ENCODE results near the gene QRICH1.
A peak's percentile ranks its signal among the peaks of the same experiment; 100 is the strongest.

QRICH1 gene

GRCh38 chr3:48989796-48990635 lies 103.9 kb downstream of the QRICH1 start, which contains the start of gene P4HTM:
TSS of gene P4HTM (plus strand) at chr3:48990241. CDS start at chr3:48990257, 16 bp downstream.
- Histone ChIP-seq H3K36me3 (ENCODE audit: control insufficient read depth, insufficient read depth, low read length) (peaks cover 7% of the 10 kb centered on the region), H3K4me3 (replicated peaks; ENCODE audit: low read depth, low read length) (peak within 1 kb of the TSS; percentile 80), H3K27me3 (replicated peaks; ENCODE audit: control insufficient read depth, insufficient read depth, low read length) (no peaks in the 10 kb centered on the region)
- peak; percentile 83 for DNase-seq (ENCODE audit: extremely low read depth, insufficient read length)
- peak; percentile 47 for TF ChIP-seq CTCF (IDR thresholded peaks at IDR 0.05; ENCODE audit: insufficient read depth, low read length, poor library complexity, severe bottlenecking)

GRCh38 chr3:48989126-48989795 lies 104.6 kb downstream of the QRICH1 start:
- TF ChIP-seq CTCF (IDR thresholded peaks at IDR 0.05; ENCODE audit: insufficient read depth, low read length, poor library complexity, severe bottlenecking): no peak
- no peaks in the 10 kb centered on the region for H3K27me3 ChIP-seq (replicated peaks; ENCODE audit: control insufficient read depth, insufficient read depth, low read length)
- H3K4me3 ChIP-seq (replicated peaks; ENCODE audit: low read depth, low read length): peak overlapping the region; percentile 80
- DNase-seq (ENCODE audit: extremely low read depth, insufficient read length): no peak
- peaks cover 9% of the 10 kb centered on the region for H3K36me3 ChIP-seq (ENCODE audit: control insufficient read depth, insufficient read depth, low read length)

GRCh38 chr3:48985831-48986376 lies 108.0 kb downstream of the QRICH1 start:
- no peak for TF ChIP-seq CTCF (IDR thresholded peaks at IDR 0.05; ENCODE audit: insufficient read depth, low read length, poor library complexity, severe bottlenecking)
- Histone ChIP-seq H3K4me3 (replicated peaks; ENCODE audit: low read depth, low read length) (no peak overlapping the region), H3K27me3 (replicated peaks; ENCODE audit: control insufficient read depth, insufficient read depth, low read length) (no peaks in the 10 kb centered on the region), H3K36me3 (ENCODE audit: control insufficient read depth, insufficient read depth, low read length) (peaks cover 16% of the 10 kb centered on the region)
- DNase-seq (ENCODE audit: extremely low read depth, insufficient read length): no peak

GRCh38 chr3:48984663-48985062 lies 109.2 kb downstream of the QRICH1 start:
- H3K4me3 ChIP-seq (replicated peaks; ENCODE audit: low read depth, low read length): no peak overlapping the region

GRCh38 chr3:48983096-48983495 lies 110.8 kb downstream of the QRICH1 start:
- peaks cover 30% of the 10 kb centered on the region for H3K36me3 ChIP-seq (ENCODE audit: control insufficient read depth, insufficient read depth, low read length)
- TF ChIP-seq CTCF (IDR thresholded peaks at IDR 0.05; ENCODE audit: insufficient read depth, low read length, poor library complexity, severe bottlenecking): no peak
- DNase-seq (ENCODE audit: extremely low read depth, insufficient read length): no peak
- H3K27me3 ChIP-seq (replicated peaks; ENCODE audit: control insufficient read depth, insufficient read depth, low read length): no peaks in the 10 kb centered on the region
- no peak overlapping the region for H3K4me3 ChIP-seq (replicated peaks; ENCODE audit: low read depth, low read length)

More at GRCh38 chr3:48984663-48985062, 109.2 kb downstream of the QRICH1 start:
- no peaks in the 10 kb centered on the region for H3K27me3 ChIP-seq (replicated peaks; ENCODE audit: control insufficient read depth, insufficient read depth, low read length)
- no peak for TF ChIP-seq CTCF (IDR thresholded peaks at IDR 0.05; ENCODE audit: insufficient read depth, low read length, poor library complexity, severe bottlenecking)
- peaks cover 24% of the 10 kb centered on the region for H3K36me3 ChIP-seq (ENCODE audit: control insufficient read depth, insufficient read depth, low read length)
- no peak for DNase-seq (ENCODE audit: extremely low read depth, insufficient read length)

All from GM06990 (cell line).